ENCODE results near the gene ZNF878.

GRCh38 chr19:11995174-11995573 lies 57.6 kb downstream of the ZNF878 start:
- TF ChIP-seq TCF4 (CRISPR knock-in tag; IDR thresholded peaks at IDR 0.05; ENCODE audit: borderline replicate concordance): no peak
- TF ChIP-seq, protein P1, sequence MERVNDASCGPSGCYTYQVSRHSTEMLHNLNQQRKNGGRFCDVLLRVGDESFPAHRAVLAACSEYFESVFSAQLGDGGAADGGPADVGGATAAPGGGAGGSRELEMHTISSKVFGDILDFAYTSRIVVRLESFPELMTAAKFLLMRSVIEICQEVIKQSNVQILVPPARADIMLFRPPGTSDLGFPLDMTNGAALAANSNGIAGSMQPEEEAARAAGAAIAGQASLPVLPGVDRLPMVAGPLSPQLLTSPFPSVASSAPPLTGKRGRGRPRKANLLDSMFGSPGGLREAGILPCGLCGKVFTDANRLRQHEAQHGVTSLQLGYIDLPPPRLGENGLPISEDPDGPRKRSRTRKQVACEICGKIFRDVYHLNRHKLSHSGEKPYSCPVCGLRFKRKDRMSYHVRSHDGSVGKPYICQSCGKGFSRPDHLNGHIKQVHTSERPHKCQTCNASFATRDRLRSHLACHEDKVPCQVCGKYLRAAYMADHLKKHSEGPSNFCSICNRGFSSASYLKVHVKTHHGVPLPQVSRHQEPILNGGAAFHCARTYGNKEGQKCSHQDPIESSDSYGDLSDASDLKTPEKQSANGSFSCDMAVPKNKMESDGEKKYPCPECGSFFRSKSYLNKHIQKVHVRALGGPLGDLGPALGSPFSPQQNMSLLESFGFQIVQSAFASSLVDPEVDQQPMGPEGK (CRISPR knock-in tag; IDR thresholded peaks at IDR 0.05; ENCODE audit: borderline replicate concordance): no peak
- no peak for TF ChIP-seq ZFP30 (CRISPR knock-in tag; IDR thresholded peaks at IDR 0.05)

All from SK-N-SH treated with all-trans-retinoic acid at 6 μM for 48 hours (cell line).